8988T (cell line): ENCODE results near the gene OAS3.
"Not testable (repeated sequence)": the region's sequence is repeated elsewhere in the genome, so short reads cannot be mapped to it uniquely, and the experiment has no call there.

ENCODE experiments used
- DNase-seq: peaks from one replicate; pipeline ENCODE4 v3.0.0; 2011

The OAS3 gene

DNA sequence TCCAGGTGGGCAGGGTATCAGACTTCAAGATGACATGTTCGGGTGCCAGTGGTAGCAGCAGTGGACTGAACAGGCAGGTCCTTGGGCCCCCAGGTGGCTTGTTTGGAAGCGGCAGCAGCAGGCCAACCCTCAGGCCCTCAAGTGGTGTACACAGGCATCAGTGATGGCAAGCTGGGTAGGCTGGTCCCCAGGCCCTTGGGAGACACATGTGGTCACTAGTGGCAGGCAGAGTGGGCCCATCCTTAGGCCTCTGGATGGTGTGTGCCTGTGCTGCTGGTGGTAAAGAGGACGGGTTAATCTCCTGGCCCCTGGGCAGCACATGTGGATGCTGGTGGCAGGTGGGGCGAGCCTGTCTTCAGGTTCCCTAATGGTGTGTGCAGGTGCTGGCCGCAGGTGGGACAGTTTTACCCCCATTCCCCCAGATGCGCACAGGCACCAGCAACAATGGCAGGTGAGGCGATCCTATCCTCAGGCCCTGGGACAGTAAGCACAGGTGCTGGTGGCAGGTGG is 48.1 kb downstream of the OAS3 start:
- DNase-seq: no peak

DNA sequence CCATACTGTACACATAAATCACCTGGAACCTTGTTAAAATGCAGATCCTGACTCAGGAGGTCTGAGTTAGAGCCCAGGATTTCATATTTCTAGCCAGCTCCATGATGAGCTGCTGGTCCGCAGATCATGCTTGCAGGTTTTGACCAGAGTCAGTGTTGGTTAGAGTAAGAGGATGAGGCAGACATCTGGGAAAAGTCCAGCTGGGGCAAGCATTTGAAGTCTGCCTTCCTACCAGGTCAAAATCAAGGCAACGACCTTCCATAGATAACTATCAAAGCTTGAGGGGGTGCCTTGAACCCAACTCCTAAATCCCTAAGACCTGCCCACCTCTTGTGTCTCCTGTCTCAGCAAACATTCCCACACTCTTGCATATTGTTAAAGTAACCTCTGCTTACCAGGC is 49.3 kb downstream of the OAS3 start:
- DNase-seq: no peak

GRCh38 chr12:112988224-112988623 is 50.0 kb downstream of the OAS3 start:
- no peak for DNase-seq

GRCh38 chr12:112988823-112989385 is 50.6 kb downstream of the OAS3 start:
- not testable (repeated sequence) for DNase-seq

- DNase-seq: no peak
Observed at GRCh38 chr12:112989806-112990205, 51.5 kb downstream of the OAS3 start.

DNA sequence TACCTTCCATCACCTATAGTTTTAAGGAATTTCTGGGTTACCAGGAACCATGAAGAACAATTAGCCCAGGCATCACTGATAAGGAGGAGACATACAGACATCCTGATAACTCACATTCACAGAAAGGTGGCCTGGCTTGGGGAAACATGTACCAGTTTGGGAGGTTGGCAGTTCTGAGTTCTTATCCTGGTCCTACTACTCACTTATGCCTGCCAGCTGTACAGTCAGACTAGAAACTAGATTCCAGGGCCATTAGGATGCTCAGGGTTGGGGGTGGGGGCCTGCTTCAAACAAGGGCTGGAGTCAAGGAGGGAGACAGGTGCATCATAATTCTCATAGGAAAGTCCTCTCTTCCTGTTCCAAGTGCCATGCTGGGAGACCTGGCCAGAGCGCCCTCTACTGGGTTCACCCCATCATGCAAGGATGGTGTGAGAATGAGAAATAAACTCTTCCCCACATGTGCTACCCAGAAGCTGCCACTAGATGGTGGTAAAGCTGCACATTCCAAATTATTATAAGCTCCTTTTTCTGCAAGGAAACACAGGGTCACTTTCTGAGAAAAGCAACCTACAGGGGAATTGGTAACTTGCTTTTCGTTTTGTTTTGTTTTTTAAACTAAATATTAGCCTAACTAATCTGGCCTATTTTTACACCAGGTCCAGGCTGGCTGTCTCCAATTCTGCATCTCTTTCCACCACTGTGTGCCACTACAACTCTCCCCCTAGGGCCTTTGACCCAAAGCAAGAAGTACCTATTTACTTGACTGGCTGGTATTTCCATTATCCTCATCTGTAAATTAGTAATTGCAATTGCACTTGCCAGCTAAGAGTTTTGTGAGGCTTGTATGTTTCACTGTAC is 54.5 kb downstream of the OAS3 start:
- peak; percentile 38 for DNase-seq

DNA sequence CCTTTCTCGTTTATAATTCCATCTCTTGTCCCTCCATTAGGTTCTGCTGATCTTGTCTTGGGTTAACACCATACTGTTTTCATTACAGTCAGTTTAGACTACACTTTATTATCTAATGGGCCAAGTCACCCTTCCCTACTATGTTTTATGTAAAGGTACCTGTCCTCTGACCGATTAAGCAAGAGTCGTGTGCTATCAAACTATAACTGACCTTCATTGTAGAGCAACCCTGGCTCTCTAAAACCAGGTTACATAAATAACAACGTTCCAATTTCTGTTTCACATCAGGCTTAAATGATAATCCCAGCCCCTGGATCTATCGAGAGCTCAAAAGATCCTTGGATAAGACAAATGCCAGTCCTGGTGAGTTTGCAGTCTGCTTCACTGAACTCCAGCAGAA is 56.7 kb downstream of the OAS3 start:
- no peak for DNase-seq

DNA sequence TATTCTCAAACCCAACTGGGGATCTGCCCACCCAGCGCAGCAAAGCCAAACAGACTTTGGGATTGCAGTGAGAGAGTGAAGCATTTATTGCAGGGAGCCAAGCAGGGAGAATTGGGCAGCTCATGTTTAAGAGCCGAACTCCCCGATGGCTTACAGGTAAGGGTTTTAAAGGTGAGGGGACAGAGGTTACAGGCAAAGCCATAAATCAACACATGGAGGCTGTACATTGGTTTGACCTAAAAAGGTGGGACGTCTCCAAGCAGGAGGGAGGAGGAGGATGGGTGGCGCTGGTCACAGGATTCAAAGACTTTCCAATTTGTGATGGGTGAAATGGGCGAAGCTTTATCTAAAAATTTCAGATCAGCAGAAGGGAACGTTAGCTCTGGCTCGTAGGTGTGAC is 58.2 kb downstream of the OAS3 start:
- no peak for DNase-seq

DNA sequence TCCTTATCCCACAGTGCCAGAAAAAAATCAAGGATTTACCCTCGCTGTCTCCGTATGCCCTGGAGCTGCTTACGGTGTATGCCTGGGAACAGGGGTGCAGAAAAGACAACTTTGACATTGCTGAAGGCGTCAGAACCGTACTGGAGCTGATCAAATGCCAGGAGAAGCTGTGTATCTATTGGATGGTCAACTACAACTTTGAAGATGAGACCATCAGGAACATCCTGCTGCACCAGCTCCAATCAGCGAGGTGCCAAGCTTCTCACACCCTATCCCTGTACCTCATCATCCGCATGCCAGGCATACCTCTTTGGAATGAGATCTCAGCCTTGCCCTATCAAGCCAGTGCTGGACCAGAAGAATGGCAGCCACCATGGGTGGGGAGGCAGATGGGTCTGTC is 59.2 kb downstream of the OAS3 start:
- no peak for DNase-seq

DNA sequence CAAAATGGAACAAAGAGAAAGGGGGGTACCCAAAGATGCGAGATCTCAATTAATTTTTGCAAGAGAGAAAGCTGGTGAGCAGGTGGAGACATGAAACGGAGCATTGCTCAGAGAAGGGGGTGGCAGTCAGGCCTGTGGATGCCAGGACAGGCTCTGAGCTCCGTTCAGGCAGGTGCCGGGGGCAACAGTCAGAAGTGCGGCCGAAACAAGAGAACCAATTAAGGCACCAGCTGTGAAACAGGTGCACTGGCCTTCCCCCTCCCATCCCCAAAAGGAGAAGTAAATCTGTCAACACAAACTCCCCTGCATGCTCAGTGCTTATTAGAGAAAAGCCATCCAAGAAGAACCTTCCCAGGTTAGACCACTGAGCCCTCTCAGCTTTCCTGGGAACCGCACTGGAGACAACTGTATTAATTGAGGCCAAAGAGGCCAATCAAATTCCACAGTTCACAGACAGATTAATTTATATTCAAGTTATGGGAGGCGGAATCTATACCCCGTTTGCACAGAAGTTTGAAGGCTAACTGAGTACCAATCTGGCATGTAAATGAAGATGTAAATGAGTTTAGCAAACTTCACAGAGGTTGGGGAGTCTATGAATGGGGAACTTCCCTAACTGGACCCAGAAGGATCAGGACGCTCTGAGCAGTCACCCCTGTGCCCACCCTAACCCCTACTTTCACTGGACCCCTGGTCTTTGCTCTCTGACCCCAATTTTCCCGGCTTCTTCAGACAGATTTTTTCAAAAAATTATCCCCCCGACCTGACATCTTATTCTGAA is 60.9 kb downstream of the OAS3 start:
- DNase-seq: no peak

GRCh38 chr12:113000433-113000832 is 62.2 kb downstream of the OAS3 start:
- no peak for DNase-seq

DNA sequence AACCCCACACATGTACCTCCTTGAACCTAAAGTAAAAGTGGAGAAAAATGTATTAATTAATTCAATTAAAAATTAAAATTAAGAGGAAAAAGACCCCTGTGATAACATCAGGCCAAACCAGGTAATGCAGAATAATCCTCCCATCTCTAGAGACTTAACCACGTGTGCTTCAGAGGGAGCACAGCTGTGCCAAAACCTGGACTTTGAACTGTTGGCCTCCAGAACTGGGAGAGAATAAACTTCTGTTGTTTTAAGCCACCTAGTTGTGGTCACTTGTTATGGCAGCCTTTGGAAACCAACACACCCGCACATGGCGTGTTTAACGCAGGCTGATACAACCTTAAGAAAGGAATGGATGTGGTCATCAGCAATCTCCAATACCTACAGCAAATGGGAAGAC is 63.9 kb downstream of the OAS3 start:
- no peak for DNase-seq

- DNase-seq: no peak
Observed at GRCh38 chr12:113002676-113003075, 64.4 kb downstream of the OAS3 start.

DNA sequence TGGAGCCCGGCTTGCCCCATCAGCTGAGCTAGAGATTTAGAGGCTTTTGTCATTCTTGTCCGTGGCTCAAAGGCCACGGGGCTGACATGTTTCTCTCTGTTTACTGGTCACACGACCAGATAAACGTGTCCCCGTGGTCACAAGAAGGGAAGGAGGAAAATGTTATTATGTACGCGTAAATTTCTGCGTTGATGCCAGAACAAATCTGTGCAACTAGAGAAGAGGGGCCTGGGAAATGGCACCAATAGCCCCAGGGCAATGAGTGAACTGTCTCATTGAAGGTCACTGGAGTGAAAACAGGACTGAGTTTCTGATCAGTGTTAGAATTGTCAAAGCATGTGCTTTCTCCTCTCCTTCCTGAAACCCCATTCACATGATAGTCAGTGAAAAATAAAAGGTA is 65.4 kb downstream of the OAS3 start:
- no peak for DNase-seq

- DNase-seq: peak; percentile 29
Observed at GRCh38 chr12:113005762-113006161, 67.5 kb downstream of the OAS3 start.

GRCh38 chr12:113006206-113006605 is 67.9 kb downstream of the OAS3 start:
- no peak for DNase-seq

- DNase-seq: no peak
Observed at GRCh38 chr12:113006641-113007040, 68.4 kb downstream of the OAS3 start.

- no peak for DNase-seq
Observed at GRCh38 chr12:113007166-113007565, 68.9 kb downstream of the OAS3 start.

DNA sequence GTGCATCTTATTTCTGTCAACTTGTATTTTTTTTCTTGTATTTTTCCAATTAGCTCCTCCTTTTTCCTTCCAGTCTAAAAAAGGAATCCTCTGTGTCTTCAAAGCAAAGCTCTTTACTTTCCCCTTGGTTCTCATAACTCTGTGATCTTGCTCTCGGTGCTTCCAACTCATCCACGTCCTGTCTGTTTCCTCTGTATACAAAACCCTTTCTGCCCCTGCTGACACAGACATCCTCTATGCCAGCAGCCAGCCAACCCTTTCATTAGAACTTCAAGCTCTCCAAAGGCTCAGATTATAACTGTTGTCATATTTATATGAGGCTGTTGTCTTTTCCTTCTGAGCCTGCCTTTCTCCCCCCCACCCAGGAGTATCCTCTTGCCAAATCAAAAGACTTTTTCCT is 72.4 kb downstream of the OAS3 start:
- no peak for DNase-seq

DNA sequence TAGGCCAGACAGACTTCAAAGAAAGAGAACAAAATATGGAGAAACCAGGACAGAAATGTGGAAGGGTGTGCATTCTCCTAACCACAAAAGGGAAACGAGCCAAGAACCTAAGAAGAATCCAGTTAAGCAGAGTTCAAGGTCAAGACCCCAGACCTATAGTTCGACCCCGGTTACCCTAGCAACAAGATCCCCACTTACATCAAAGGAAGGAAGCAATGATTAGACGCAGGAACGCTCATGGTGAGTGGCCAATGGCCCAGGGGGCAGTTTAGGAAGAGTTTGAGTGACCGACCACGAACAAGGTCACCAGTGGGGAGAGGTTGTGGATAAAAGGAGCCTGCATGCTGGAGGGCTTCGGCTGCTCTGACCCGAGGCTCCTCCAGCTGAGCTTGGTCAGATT is 76.3 kb downstream of the OAS3 start:
- DNase-seq: no peak

DNA sequence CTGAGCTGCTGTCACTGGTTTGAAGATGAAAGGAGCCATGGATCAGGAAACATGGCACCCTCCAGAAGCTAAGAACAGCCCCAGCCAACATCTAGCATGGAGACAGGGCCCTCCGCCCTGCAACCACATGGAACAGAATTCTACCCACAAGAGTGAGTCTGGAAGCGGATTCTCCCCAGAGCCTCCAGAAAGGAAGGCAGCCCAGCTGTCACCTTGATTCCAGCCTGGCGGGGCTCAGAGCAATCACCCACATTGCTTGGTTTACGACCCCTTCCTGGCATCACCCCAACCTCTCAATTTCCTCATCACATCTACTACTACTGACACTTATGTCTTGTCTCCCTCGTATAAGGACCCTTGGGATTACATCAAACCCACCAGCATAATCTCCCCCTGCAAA is 78.5 kb downstream of the OAS3 start:
- DNase-seq: no peak

DNA sequence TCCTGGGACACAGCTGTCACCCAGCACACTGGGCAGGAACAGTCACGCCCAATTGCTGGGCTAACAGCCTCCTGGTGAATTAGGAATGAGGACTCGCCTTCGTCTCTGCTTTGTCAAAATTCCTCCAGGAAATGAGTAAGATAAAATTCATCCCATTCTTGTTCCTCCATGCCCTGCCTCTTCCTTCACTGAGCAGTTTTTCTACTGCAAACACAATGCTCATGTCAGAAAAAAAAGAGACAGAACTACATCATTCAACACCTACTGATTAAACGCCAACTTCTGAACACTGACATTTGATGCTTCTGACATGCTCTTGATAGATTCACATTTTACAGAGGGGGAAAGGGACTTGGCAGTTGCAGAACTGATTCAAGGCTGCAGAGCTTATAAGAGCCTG is 80.8 kb downstream of the OAS3 start:
- DNase-seq: peak; percentile 36

DNA sequence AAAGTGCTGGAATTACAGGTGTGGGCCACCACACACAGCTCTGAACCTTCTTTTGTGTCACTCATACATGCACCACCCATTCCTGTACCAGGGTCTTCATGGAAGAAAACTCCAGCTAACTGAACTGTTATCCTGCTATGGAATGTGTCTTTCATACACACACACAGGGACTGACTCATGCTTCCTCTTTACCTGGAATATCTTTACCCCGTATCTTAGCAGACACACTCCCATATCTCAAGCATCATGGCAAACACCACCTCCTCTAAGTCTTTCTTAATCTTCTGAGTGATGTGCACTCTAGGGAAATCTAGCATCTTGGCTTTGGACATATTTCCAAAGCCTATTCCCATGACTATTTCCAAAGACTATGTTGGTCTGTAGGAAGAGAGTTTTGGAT is 83.2 kb downstream of the OAS3 start:
- DNase-seq: no peak
